VCaP (cell line): ENCODE measurements around the gene CIDEB.
"Not testable (repeated sequence)": the region's sequence is repeated elsewhere in the genome, so short reads cannot be mapped to it uniquely, and the experiment has no call there.

ENCODE experiments used
- H3K27ac ChIP-seq: fragments of 450-650 bp; 2 replicates; pipeline ENCODE4 v1.5.1; 2017
- CTCF ChIP-seq: fragments of 450-650 bp; conservative IDR thresholded peaks from 2 replicates; pipeline ENCODE4 v1.5.1; 2017; ENCODE audit warnings: mild to moderate bottlenecking, moderate library complexity

CIDEB gene

GRCh38 chr14:24330973-24331674, 23.3 kb upstream of the CIDEB start:
- no peak for TF ChIP-seq CTCF
- H3K27ac ChIP-seq: no peak overlapping the region

- H3K27ac ChIP-seq: no peak overlapping the region
- TF ChIP-seq CTCF: no peak
These were observed 22.0 kb upstream of the CIDEB start for GRCh38 chr14:24329736-24330135.

GRCh38 chr14:24329073-24329663, 21.4 kb upstream of the CIDEB start:
- TF ChIP-seq CTCF: no peak
- no peak overlapping the region for H3K27ac ChIP-seq

GRCh38 chr14:24327914-24328313, 20.1 kb upstream of the CIDEB start:
- TF ChIP-seq CTCF: peak; percentile 76
- H3K27ac ChIP-seq: not testable (repeated sequence)

GRCh38 chr14:24327303-24327702, 19.5 kb upstream of the CIDEB start:
- H3K27ac ChIP-seq: no peak overlapping the region
- TF ChIP-seq CTCF: no peak

GRCh38 chr14:24325963-24326362, 18.2 kb upstream of the CIDEB start:
- TF ChIP-seq CTCF: no peak
- no peak overlapping the region for H3K27ac ChIP-seq

- H3K27ac ChIP-seq: no peak overlapping the region
- no peak for TF ChIP-seq CTCF
These were observed 17.3 kb upstream of the CIDEB start for GRCh38 chr14:24325041-24325530.
